GM21447 (cell line): ENCODE data around the gene FBXO11.
"Not testable (repeated sequence)": the region's sequence is repeated elsewhere in the genome, so short reads cannot be mapped to it uniquely, and the experiment has no call there.

ENCODE experiments used
- ATAC-seq: cut with Tn5 transposase; IDR thresholded peaks from one replicate; pipeline ENCODE4 v1.9.1; 2021; ENCODE audit not compliant: unreplicated experiment

Gene FBXO11

DNA sequence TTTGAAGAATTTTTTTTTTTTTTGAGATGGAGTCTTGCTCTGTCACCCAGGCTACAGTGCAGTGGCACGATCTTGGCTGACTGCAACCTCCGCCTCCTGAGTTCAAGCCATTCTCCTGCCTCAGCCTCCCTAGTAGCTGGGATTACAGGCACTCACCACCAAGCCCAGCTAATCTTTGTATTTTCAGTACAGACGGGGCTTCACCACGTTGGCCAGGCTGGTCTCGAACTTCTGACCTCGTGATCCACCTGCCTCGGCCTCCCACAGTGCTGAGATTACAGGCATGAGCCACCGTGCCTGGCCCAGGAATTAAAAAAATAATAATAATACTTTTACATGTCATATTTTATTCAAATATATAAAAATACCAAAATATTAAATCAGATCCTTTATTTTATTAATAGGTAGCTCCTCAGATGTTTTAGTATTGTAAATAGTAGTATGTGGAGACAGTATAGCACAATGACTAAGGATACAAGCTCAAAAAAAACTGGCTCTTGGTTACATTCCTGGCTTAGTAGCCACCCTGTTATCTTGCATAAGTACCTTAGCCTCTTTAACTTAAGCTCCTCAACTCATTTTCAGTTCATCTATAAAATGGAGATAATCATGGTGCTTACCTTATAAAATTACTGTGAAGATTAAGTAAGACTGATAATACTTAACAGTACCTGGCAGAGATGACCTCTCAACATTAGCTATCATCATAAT is 53.1 kb downstream of the FBXO11 start:
- ATAC-seq, result not testable (repeated sequence)

GRCh38 chr2:47850198-47850597 is 56.1 kb downstream of the FBXO11 start:
- ATAC-seq, result no peak

- no peak for ATAC-seq
These were observed 56.9 kb downstream of the FBXO11 start for GRCh38 chr2:47849368-47849767.

DNA sequence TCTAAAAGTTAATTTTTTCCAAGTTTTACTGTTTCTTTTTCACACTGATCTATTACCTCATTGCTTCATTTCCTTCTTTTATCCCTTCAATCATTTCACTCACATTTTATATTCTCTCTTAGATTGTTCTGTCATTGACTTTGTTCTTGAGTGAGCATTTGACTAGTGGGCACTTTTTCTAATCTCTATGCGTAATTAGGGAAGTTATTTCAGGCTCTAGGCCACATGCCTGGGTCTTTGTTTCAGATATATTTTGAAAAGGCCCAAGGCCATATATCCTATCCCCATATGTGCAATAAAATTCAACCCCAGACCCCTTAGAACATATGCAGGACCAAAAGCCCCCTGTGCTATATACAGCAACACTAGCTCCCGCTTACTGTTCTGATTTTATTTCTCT is 62.1 kb downstream of the FBXO11 start:
- ATAC-seq, result no peak

- no peak for ATAC-seq
These were observed 62.9 kb downstream of the FBXO11 start for GRCh38 chr2:47843407-47843806.

DNA sequence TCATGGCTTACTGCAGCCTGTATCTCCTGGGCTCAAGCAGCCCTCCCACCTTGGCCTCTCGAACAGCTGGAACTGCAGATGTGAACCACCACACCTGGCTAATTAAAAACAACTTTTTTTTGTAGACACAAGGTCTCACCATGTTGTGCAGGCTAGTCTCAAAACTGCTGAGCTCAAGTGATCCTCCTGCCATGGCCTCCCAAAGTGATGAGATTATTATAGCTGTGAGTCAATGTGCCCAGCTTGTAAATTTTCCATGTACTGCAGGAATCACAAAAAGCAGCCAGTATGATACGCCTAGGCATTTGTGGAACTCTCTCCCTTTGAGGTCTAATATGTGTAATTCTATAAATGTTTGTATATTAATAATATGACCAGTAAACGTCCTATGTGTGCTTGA is 63.5 kb downstream of the FBXO11 start:
- ATAC-seq, result no peak

DNA sequence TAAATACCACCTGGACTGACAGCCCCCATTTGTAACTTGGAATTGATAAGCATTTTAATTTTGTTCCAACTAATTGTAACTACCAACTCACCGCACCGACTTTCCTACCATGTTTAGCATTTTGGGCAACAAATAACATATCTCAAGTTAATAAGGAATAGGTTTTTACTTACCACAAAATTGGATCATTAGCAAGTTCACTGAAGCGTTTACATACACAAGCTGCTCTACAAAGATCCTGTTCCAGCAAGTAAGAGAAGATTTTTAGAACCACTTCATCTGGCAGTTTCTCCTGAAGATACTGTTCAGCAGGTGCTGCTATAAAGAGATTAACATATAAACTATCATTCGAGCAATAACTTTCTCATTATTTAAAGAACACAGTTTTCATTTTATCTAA is 67.6 kb downstream of the FBXO11 start:
- no peak for ATAC-seq

- ATAC-seq, result no peak
These were observed 68.0 kb downstream of the FBXO11 start for GRCh38 chr2:47838249-47838648.

GRCh38 chr2:47833516-47833968 is 72.8 kb downstream of the FBXO11 start:
- peak; percentile 81 for ATAC-seq

GRCh38 chr2:47822518-47822917 is 83.8 kb downstream of the FBXO11 start:
- ATAC-seq, result no peak

DNA sequence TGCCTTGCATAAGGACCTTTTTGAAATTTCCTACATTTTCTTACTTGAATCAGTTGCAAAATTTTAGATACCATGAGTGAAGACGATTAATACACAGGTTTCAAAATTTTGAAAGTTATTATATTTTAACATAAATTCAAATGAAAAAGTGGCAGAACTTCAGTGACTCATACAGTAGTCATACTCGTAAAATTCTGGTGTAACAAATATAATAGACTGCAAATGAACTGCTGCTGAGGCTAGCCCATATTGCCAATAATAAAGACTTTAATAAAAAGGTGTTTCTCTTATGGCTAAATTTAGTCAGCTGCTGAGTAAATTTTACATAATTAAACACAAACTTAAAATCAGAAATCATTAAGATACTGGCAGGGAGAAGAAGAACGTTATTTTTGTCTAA is 86.5 kb downstream of the FBXO11 start:
- ATAC-seq, result no peak

DNA sequence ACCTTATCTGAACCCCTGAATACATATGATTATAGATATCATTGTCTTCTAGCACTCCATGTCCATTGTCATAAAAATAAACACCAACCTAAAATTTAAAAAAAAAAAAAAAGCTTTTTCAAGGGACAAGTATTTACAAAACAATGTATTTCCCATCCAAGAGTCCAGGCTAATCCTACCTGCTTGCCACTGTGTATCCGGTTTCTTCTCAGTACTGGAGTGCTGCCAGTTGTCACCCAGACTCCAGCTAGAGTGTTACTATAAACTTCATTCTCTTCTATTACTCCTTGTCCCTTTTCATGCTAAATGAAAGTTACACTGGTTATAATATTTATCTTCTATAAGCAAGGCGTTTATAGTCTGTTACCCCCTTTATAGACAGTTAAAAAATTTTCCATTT is 87.5 kb downstream of the FBXO11 start:
- no peak for ATAC-seq

DNA sequence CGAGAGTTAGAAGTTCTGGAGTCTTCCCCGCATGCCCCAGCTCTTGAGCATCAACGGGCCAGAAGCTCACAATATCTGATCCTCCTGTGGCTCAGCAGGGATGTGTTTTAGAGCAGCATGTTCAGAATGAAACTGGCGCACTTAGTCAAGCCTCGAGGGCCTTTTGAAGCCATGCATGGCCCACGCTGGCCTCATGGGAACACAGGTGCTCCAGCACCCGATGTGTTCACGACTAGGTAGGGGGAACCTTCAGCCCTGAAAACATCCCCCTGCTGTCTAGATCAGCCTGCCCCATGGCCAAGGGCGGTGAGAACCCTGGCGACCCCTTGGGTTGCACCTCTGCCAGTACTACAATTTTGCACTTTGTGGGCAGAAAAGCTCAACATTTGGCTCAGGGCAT is 90.5 kb downstream of the FBXO11 start:
- ATAC-seq, result no peak

DNA sequence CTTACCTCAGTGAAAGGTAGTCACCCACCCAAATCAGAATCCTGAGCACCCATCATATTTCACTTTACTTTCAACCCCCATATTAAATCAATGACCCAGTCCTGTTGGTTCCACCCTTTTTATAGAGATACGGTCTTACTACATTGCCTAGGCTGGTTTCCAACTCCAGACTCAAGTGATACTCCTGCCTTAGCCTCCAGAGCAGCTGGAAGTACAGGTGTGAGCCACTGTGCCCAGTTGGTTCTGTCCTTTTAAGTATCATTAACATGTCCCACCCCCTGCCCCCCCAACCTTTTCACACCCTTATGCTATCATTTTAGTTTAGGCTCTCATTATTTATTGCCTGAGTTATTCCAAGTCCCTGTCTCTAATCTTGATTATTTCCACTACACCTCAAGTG is 94.6 kb downstream of the FBXO11 start:
- ATAC-seq, result no peak

DNA sequence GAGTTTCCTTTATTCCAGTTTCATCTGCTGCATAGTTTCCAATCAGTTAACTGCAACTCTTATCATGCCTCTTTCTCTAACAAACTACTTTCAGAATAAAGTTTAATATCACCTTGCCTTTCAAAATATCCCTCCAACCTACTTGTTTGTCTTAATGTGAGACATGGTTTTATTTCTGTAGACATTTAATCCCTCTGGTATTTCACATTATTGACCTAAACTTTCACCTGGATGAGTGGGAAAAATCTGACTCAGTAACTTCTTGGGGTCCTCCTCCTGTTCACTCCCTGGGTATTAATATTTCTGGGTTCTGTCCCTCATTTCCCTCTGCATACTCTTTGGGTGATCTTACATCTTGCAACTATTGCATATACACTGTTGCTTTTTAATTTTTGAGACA is 95.4 kb downstream of the FBXO11 start:
- ATAC-seq, result no peak

- no peak for ATAC-seq
These were observed 96.4 kb downstream of the FBXO11 start for GRCh38 chr2:47809903-47810302.

DNA sequence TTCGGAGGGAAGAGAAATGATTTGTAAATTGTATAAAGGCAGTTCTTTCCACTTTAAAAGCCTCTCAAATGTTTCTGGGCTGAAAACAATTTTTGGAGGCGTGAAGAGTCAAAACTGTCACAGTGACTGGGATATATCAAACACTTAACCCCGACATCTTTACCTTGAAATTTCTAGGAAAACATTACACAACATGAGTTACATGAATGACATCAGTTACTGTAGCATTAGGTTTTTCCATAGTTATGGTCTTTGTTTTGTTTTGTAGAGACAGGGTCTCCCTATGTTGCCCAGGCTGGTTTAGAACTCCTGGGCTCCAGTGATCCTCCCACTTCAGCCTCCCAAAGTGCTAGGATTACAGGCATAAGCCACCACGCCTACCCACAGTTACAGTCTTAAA is 97.7 kb downstream of the FBXO11 start:
- no peak for ATAC-seq

DNA sequence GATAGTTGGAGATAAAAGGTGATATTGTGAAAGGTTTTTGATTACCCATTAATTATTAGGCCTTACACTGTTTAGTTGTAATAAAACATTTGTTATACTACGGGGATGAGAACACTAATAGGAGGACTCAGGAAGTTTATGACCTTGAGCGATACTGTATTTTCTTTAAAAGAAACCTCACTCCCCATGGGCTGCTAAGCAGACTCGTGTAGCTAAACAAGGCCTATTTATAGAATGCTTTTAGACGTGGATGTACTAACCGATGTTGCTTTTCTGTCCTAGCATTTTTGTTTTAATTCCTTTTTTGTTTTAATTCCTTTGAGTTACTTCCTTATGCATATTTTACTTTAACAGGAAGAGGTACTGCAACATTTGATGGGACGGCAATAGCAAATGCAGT is 100.4 kb downstream of the FBXO11 start:
- no peak for ATAC-seq

- ATAC-seq, result no peak
These were observed 102.5 kb downstream of the FBXO11 start for GRCh38 chr2:47803770-47804169.

DNA sequence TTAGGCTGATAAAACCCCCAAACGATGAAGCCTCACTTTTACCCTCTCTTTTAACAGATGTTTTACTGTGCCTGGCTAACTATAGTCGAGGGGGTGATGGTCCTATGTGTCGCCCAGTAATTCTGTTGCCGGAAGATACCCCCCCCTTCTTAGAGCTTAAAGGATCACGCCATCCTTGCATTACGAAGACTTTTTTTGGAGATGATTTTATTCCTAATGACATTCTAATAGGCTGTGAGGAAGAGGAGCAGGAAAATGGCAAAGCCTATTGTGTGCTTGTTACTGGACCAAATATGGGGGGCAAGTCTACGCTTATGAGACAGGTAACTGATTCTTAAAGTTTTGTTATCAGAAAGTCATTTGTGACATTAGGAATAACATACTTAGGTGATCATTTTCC is 102.9 kb downstream of the FBXO11 start:
- ATAC-seq, result no peak

DNA sequence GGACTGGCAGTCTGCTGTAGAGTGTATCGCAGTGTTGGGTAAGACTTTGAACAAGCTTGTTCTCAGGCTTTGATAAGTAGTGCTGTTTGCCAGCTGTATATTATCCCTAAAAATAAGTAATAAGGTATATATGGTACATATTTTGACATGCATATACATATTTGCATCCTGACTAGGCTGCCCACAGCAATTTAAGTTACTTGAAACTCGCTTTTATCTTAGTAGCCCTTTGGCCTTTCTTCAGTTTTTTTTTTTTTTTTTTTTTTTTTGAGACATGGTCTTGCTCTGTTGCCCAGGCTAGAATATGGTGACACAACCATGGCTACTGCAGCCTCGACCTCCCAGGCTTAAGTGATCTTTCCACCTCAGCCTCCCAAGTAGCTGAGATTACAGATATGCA is 105.2 kb downstream of the FBXO11 start:
- ATAC-seq, result no peak

GRCh38 chr2:47799031-47799609 is 107.2 kb downstream of the FBXO11 start:
- no peak for ATAC-seq

DNA sequence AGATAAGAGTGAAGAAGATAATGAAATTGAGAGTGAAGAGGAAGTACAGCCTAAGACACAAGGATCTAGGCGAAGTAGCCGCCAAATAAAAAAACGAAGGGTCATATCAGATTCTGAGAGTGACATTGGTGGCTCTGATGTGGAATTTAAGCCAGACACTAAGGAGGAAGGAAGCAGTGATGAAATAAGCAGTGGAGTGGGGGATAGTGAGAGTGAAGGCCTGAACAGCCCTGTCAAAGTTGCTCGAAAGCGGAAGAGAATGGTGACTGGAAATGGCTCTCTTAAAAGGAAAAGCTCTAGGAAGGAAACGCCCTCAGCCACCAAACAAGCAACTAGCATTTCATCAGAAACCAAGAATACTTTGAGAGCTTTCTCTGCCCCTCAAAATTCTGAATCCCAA is 107.7 kb downstream of the FBXO11 start:
- ATAC-seq, result no peak
